NCI-H510A (cell line): Measurements from ENCODE around the gene QKI.

Experiments
- DNase-seq: peaks from one replicate; lab custom pipeline; 2025; lab: John Stamatoyannopoulos, UW

The QKI gene

DNA sequence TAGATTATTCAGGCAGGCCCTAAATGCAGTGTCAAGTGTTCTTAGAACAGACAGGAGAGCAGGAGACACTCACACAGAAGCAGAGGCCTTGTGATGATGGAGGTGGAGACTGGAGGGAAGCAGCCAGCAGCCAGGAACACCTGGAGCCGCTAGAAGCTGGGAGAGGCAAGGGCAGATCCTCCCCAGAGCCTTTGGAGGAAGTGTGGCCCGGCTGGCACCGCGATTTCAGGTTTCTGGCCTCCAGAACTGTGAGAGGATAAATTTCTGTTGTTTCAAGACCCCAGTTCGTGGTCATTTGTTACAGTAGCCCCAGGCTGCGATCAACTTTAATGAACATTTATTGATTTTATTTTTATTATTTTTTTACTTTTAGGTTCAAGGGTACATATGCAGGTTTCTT is 203.0 kb downstream of the QKI start:
- DNase-seq: no peak

DNA sequence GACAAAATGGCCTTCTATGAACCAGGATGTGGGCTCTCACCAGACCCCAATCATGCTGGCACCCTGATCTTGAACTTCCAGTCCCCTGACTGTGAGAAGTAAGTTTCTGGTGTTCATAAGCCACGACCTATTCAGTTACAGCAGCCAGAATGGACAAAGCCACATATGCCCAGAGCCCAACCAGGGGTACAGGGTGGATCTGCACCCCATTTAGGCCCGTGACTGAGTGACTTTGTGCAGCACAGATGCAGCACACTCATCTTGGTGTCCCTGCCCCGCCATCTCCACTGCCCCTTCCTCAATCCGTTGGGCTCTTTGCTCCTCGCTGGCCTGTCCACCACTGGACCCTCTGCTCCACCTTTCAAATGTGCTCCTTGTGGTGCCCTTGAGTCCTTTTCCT is 205.6 kb downstream of the QKI start:
- no peak for DNase-seq

DNA sequence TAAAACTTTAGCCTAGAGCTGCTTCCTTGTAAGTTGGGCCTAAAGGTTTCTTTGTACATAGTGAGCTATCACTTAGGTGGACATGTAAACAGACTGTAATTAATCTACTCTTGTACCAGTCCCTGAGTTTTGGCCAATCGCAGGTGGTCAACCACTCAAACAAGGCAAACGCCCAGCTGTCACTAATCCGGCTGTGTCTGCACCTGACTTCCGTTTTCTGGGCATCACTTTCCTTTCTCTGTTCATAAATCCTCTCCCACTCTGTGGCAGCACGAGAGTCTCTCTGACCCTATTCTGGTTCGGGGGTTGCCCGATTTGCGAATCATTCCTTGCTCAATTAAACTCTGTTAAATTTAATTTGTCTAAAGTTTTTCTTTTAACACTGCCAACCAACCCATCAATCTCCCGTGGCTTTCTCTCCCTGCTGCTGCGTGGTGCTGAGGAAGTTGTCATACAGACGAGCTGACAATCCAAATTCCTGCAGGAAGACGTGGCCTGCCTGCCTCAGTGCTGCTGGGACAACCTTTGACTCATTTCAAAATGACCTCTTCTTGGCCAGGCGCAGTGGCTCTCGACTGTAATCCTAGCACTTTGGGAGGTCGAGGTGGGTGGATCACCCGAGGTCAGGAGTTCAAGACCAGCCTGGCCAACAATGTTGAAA is 206.3 kb downstream of the QKI start:
- no peak for DNase-seq

DNA sequence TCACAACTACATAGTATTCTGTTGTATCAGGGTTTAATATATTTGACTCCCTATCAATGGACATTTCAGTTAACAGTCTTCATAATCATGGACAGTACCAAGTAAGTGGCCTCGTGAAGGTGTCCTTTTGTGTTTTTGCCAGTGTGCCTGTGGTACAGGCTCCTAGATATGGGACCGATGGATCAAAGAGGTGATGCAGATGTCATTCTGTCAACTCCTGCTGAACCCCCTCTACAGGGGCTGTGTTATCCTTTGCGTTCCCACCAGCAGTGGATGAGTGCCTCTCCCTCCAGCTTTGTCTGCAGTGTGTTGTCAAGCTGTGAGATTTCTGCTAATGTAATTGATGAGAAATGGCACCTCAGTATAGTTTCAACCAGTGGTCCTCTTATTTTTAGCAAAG is 210.7 kb downstream of the QKI start:
- DNase-seq: no peak

DNA sequence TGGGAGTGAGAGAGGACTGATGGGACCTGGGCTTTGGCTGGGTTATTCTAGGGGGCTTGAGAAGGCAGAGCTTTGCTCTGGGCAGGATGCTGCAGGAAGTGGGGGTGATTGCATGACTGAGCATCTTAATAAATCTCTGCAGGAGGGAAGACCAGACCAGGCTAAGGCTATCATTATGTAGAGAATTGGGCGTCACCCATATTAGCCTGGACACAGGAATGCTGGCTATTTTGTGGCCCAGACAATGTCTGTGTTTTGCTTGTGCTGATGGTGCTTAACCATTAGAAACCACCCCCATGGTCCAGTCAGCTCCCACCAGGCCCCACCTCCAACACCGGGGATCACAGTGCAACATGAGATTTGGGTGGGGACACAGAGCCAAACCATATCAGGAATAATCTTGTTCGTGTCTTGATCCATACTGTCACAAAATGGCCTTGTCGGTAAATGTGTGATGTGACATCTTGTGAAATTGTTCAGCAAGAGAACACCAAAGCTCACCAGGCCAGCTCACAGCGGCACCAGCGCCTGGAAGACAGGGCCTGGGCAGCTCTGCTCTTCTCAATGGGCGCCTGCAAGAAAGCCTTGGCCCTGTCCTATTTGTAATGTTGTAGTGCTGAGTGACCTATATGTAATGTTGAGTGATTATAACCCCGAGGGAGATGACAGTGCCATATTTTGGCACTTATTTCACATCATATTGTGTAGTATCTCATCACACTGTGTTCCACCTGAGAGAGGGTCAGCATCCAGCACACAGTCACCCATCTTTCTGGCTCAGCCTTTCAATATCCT is 211.8 kb downstream of the QKI start:
- no peak for DNase-seq

DNA sequence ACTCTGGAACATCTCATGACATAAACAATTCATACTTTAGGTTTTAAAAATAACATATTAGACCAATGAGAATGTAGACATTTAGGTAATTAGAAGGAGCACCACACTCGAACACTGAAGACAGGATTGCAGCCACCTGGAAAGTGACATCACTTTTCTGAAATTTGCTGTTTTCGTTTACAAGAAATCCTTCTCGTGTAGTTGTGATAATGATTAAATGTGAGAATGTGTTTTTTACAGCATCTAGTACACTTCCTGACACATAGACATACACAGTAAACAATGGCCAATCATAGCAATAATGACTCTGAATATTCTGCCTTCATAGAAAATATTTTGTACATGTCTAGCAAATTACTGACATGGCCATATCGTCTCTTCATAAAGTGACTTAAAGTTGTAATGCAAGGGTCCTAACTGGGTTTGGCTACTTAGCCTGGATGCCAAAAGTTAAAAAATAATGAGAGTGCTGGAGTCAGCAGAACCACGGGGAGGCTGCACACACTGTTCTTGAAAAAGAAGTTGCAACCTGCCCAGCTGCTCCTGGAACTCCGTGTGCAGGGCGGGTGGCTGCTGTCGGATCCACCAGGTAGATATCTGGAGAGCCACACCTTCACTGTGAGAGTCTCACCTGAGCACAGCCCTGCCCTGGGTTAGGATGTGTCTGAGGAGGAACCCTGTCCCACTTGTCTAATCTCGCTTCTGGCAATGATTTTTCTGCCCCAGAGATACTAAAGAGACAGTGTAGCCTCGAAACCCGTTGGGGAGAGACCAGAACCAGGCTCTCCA is 212.9 kb downstream of the QKI start:
- no peak for DNase-seq
